IPS DF 4.7 (cell line): ENCODE measurements around the gene FAM3C.
"Not testable (repeated sequence)": the region's sequence is repeated elsewhere in the genome, so short reads cannot be mapped to it uniquely, and the experiment has no call there.

ENCODE experiments used
- DNase-seq: peaks from one replicate; pipeline ENCODE4 v3.0.0-alpha.2; 2013; ENCODE audit warnings: low spot score; ENCODE audit errors: extremely low read depth

The FAM3C gene

GRCh38 chr7:121331048-121331447 lies 65.1 kb downstream of the FAM3C start:
- no peak for DNase-seq

GRCh38 chr7:121330053-121330833 lies 65.9 kb downstream of the FAM3C start:
- no peak for DNase-seq

GRCh38 chr7:121329191-121330052 lies 66.7 kb downstream of the FAM3C start:
- DNase-seq = no peak

- no peak for DNase-seq
Measured at GRCh38 chr7:121328508-121329190, 67.5 kb downstream of the FAM3C start, which contains the start of gene WNT16. Gene WNT16 (plus strand): TSS chr7:121329000. CDS start chr7:121329293, 293 bp downstream.

GRCh38 chr7:121327671-121328070 lies 68.4 kb downstream of the FAM3C start:
- DNase-seq = no peak

- no peak for DNase-seq
Measured at GRCh38 chr7:121323515-121324302, 72.4 kb downstream of the FAM3C start.

- no peak for DNase-seq
Measured at GRCh38 chr7:121322460-121322859, 73.6 kb downstream of the FAM3C start.

GRCh38 chr7:121315170-121315569 lies 80.9 kb downstream of the FAM3C start:
- not testable (repeated sequence) for DNase-seq

GRCh38 chr7:121313793-121314676 lies 82.1 kb downstream of the FAM3C start:
- DNase-seq = no peak

- DNase-seq = no peak
Measured at GRCh38 chr7:121313220-121313792, 82.8 kb downstream of the FAM3C start.

- no peak for DNase-seq
Measured at GRCh38 chr7:121307021-121307574, 89.0 kb downstream of the FAM3C start.

- DNase-seq = no peak
Measured at GRCh38 chr7:121306565-121306964, 89.5 kb downstream of the FAM3C start.

- DNase-seq = no peak
Measured at GRCh38 chr7:121305109-121305508, 91.0 kb downstream of the FAM3C start.

GRCh38 chr7:121304102-121304658 lies 91.9 kb downstream of the FAM3C start:
- no peak for DNase-seq

GRCh38 chr7:121303422-121304101 lies 92.5 kb downstream of the FAM3C start:
- DNase-seq = no peak

GRCh38 chr7:121302214-121302745 lies 93.8 kb downstream of the FAM3C start:
- DNase-seq = no peak

- no peak for DNase-seq
Measured at GRCh38 chr7:121301446-121302213, 94.5 kb downstream of the FAM3C start.
